ENCODE data around the gene ADAD2.
A peak's percentile ranks its signal among the peaks of the same experiment; 100 is the strongest.
"Not testable (repeated sequence)": the region's sequence is repeated elsewhere in the genome, so short reads cannot be mapped to it uniquely, and the experiment has no call there.

ADAD2 gene

GRCh38 chr16:84196727-84197394, 5.9 kb downstream of the ADAD2 start:
- no peak for DNase-seq

- DNase-seq, result no peak
Observed at GRCh38 chr16:84197466-84198128, 6.6 kb downstream of the ADAD2 start.

GRCh38 chr16:84198401-84198800, 7.4 kb downstream of the ADAD2 start:
- DNase-seq, result no peak

GRCh38 chr16:84199097-84199496, 8.1 kb downstream of the ADAD2 start:
- DNase-seq, result no peak

- DNase-seq, result peak; percentile 29
Observed at GRCh38 chr16:84199861-84200260, 8.9 kb downstream of the ADAD2 start.

- DNase-seq, result not testable (repeated sequence)
Observed at GRCh38 chr16:84204551-84204950, 13.6 kb downstream of the ADAD2 start.

GRCh38 chr16:84205123-84205522, 14.2 kb downstream of the ADAD2 start:
- DNase-seq, result not testable (repeated sequence)

- DNase-seq, result no peak
Observed at GRCh38 chr16:84205976-84206691, 15.2 kb downstream of the ADAD2 start.

GRCh38 chr16:84207251-84207650, 16.3 kb downstream of the ADAD2 start:
- no peak for DNase-seq

- DNase-seq, result no peak
Observed at GRCh38 chr16:84207879-84208278, 16.9 kb downstream of the ADAD2 start.

GRCh38 chr16:84209989-84210388, 19.0 kb downstream of the ADAD2 start:
- DNase-seq, result peak; percentile 19

GRCh38 chr16:84212154-84212553, 21.2 kb downstream of the ADAD2 start:
- no peak for DNase-seq

GRCh38 chr16:84212631-84213030, 21.7 kb downstream of the ADAD2 start:
- no peak for DNase-seq

GRCh38 chr16:84214451-84215066, 23.6 kb downstream of the ADAD2 start:
- DNase-seq, result no peak

GRCh38 chr16:84215531-84215930, 24.6 kb downstream of the ADAD2 start:
- no peak for DNase-seq

- DNase-seq, result not testable (repeated sequence)
Observed at GRCh38 chr16:84216144-84216543, 25.2 kb downstream of the ADAD2 start.

GRCh38 chr16:84218176-84218823, 27.3 kb downstream of the ADAD2 start:
- DNase-seq, result no peak

GRCh38 chr16:84218956-84219355, 28.0 kb downstream of the ADAD2 start:
- no peak for DNase-seq

- DNase-seq, result no peak
Observed at GRCh38 chr16:84220851-84221250, 29.9 kb downstream of the ADAD2 start.

GRCh38 chr16:84223456-84223855, 32.5 kb downstream of the ADAD2 start:
- DNase-seq, result no peak

GRCh38 chr16:84224554-84224953, 33.6 kb downstream of the ADAD2 start:
- no peak for DNase-seq

GRCh38 chr16:84225126-84225525, 34.2 kb downstream of the ADAD2 start:
- DNase-seq, result no peak

GRCh38 chr16:84225571-84225970, 34.6 kb downstream of the ADAD2 start:
- no peak for DNase-seq
